NCI-H345 treated with DMSO at 0.1 percent for 48 hours (cell line): Measurements from ENCODE around the gene POLR3E.
"Not testable (repeated sequence)": the region's sequence is repeated elsewhere in the genome, so short reads cannot be mapped to it uniquely, and the experiment has no call there.

Experiments
- DNase-seq: peaks from one replicate; lab custom pipeline; 2025; ENCODE audit not compliant: unreplicated experiment; lab: John Stamatoyannopoulos, UW

Gene POLR3E

GRCh38 chr16:22292320-22292719, 4.9 kb upstream of the POLR3E start:
- no peak for DNase-seq

DNA sequence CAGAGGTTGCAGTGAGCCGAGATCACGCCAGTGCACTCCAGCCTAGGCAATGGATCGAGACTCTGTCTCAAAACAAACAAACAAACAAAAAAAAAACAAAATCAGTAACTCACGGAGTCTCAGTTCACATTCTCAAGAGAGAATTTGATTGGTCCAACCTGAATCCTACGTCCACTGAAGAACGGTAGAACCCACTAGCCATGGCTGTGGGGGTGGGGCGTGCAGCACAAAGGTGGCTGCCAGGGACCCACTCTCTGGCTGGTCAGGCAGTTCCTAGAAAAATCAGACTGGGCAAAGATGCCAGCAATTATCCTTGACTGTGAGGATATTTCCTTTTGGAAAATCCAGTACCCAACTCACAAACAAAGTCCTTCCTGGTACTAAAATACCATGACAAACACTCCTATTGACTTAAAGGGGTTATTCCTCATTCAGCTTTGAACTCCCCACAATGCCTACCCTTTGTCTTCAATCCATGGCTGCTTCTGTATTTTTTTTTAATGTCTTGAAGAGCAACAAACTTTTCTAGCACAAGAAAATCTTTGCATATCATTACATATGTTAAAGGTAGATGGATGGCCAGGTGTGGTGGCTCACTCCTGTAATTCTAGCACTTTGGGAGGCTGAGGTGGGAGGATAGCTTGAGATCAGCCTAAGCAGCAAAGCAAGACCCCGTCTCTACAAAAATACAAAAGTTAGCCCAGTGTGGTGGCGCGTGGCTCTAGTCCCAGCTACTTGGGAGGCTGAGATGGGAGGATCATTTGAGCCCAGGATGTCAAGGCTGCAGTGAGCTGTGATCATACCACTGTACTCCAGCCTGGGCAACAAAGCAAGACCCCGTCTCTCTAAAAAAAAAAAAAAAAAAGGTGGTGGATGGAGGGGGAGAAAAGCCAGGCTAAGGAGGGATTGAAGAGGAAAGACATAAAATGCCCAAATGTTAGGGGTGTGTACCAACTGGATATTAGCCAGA, 3.8 kb upstream of the POLR3E start:
- no peak for DNase-seq

- DNase-seq = peak; percentile 38
Measured at GRCh38 chr16:22296225-22297113, 740 bp upstream of the POLR3E start.

- peak; percentile 68 for DNase-seq
Measured at GRCh38 chr16:22297871-22298733, 893 bp downstream of the POLR3E start.

DNA sequence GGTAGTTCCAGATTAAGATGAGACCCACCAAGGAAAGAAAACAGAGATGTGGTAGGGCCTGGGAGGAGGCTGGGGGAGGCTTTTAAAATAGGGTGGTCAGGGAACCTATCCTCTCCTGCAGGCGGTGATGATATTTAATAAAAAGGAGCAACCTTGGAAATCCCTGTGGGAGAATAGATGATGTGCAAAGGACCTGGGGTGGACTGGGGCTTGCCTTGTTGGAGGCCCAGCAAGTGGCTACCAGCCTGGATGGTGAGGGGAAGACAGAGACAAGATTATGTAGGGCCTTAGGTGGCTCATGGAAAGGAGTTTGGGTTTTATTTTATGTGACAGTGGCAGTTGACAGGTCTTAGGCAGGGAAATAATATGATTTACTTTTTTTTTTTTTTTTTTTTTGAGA, 1.8 kb downstream of the POLR3E start:
- no peak for DNase-seq

DNA sequence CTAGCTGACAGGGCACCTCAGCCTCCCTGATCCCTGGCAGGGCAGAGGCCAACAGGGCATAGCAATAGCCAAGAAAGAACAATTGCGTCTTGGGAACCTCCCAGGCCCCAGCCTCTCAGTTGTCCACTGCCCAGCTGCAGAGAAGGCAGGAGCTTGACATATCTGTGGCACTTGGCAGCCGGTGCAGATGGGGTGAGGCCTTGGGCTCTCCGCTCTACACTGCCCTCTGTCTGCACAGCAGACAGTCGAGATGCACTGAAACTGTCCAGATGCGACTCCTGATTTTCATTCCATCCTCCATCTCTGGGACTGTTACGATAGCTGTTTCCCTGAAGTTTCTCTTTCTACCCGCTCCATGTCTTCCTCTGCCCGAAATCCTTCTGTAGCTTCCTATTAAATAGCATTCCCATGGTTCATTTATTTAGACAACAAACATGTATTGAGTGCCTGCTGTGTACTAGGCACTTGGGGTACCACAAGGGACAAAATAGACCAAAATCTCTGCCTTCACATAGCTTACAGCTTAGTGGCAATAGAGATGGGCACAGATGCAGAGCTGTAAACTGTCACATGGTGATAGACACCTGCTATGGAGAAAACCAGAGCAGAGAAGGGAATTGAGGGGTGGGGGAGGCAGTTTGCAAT, 3.3 kb downstream of the POLR3E start:
- DNase-seq = no peak

GRCh38 chr16:22301423-22301822, 4.2 kb downstream of the POLR3E start:
- DNase-seq = not testable (repeated sequence)

GRCh38 chr16:22302776-22303363, 5.7 kb downstream of the POLR3E start:
- DNase-seq = no peak

- no peak for DNase-seq
Measured at GRCh38 chr16:22304411-22304810, 7.2 kb downstream of the POLR3E start.

DNA sequence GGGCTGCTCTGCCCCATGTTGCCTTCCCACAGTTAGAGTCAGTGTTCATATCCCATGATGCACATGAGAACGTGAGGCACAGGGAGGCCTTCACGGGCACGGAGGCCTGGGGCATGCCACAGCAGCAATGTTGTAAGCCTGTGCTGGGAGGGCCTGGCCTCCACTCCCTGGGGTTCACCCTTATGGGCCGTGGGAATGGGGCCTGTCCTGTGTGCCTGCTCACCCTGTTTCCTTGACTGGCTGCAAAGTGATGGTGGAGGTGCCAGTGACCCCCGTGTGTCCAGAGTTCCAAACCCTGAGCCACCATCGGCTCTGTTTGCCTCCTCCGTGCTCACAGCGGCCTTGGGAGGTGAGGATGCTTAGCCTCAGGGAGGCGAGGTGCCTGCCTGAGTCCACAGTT, 9.6 kb downstream of the POLR3E start:
- no peak for DNase-seq

DNA sequence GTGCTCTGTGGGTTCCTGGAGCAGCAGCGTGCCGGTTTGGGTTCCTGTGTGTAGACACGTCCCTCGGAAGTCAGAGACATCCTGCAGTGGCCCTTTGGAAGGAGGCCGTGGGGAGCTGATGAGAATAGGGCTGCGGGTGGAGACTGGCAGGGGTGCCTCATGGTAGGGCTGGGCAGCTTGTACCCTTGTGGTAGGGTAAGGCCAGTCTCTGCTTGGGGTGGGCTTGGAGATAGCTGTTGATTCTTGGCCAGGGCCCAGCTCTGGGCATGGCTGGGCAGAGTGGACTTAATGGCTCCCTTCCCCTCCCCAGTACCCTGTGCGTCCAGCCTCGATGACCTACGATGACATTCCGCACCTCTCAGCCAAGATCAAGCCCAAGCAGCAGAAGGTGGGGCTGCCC, 10.6 kb downstream of the POLR3E start:
- DNase-seq = no peak

GRCh38 chr16:22308824-22309520, 11.8 kb downstream of the POLR3E start:
- DNase-seq = no peak

DNA sequence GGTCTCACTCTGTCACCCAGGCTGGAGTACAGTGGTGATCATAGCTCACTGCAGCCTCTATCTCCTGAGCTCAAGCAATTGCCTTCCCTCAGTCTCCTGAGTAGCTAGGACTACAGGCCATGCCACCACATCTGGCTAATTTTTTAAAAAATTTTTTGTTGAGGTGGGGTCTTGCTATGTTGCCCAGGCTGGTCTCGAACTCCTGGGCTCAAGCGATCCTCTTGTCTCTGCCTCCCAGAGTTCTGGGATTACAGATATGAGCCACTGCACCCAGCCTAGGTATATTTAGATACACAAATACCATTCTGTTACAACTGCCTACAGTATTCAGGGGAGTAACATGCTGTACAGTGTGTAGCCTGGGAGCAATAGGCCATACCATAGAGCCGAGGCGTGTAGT, 14.3 kb downstream of the POLR3E start:
- DNase-seq = no peak

DNA sequence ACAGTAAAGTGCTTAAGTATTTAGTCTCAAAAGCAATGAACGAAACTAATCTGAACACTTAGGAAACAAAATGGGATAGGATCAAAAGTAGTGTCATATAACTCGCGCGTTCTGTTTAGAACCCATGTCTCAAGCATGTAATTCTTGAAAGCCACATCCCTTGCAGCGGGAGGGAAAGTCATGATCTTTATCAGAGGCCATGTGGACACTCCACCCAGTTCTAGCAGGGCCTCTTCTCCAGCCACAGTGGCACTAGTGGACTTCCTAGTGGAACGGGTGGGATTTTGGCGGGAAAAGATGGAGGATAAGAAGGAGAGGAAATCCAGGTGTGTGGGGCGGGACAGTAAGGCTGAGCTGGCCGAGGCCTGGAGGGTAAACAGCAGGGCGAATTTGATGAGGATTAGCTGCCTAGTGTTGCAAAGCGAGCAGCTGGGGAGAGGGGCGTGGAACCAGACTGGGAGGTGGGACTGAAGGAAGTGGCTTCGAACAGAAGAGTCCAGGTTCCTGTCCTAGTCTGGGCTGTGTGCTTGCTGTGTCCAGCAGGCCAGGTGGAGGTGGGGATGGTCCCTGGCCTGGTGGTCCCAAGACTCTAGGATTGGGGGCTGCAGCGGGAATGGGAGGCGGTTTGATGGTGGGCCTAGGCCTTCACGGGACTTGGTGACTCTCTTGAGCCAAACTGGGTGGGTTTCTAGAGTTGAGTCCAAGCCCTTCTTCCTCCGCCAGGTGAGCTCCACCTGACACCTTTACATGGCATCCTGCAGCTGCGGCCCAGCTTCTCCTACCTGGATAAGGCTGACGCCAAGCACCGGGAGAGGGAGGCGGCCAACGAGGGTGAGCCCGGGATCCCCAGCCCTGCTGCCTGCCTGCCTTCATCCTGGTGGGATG, 15.9 kb downstream of the POLR3E start:
- DNase-seq = no peak

DNA sequence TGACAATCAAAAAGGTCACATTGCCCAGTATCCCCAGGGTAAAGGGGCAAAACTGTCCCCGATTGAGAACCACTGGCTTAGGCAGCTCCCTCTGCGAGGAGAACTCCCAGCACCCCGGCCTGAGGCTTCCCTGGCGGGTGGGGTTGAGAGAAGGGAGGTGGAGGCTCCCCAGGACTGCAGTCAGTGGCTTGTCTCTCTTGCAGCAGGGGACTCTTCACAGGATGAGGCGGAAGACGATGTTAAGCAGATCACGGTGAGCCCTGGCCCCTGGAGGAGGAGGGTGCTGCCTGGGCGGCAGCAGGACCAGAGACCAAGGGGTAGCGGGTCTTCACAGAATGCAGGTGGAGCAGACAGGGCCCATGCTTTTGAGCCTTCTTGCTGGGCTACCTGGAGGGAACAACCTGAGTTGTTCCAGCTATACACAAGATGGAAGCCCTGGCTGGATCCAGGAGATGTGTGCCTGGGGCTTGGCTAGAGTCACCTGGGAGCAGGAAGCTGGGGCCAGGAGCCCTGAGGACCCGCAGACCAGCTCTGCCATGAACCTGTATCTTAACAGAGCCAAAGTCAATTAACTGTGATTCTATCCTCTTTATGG, 16.8 kb downstream of the POLR3E start:
- no peak for DNase-seq

- no peak for DNase-seq
Measured at GRCh38 chr16:22314661-22315626, 17.7 kb downstream of the POLR3E start.

DNA sequence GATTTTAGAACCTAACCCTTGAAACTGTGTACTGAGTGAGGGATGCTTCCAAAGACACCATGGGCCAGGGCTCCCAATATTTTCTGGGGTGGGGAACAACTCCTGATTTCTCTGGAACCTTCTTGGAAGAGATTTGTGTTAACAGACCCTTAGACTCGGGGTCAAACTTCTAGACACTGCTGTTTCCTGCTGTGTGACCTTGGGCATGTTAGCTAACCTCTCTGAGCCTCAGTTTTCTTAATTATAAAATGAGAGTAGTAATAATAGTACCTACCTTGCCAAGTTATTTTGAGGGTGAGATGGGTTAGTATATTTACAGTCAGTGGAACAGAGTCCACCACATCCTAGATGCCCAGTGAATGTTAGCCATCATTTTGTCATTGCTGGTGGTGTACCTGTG, 18.8 kb downstream of the POLR3E start:
- no peak for DNase-seq
